ENCODE results near the gene C15orf40. TPM values are rescaled to one million over a fixed set of nuclear protein-coding genes. Genes with fewer than 3 reads are reported as not detected.
"Not testable (repeated sequence)": the region's sequence is repeated elsewhere in the genome, so short reads cannot be mapped to it uniquely, and the experiment has no call there.

Gene C15orf40
- total RNA-seq, 2 donors from 2014 or later, result 19.0 to 22.7 TPM

GRCh38 chr15:83010709-83011270, 649 bp downstream of the C15orf40 start:
- H3K36me3 ChIP-seq, result peaks cover 4% of the 10 kb centered on the region
- peak; percentile 82 for DNase-seq
- peak overlapping the region; percentile 71 for H3K27ac ChIP-seq
- no peaks in the 10 kb centered on the region for H3K27me3 ChIP-seq
- H3K4me3 ChIP-seq, result peak overlapping the region; percentile 87
- H3K4me1 ChIP-seq, result peaks cover 5% of the 10 kb centered on the region
- peak; percentile 78 for TF ChIP-seq CTCF (IDR thresholded peaks at IDR 0.05)
- intact Hi-C loops (cut with DNase I), result loop anchor here (5.0 to 10.0 kb wide), 3 partner anchors 57 to 476 kb away; partner anchors contain the start of genes BTBD1 and HDGFL3
- H3K9ac ChIP-seq (ENCODE audit: low read depth in 2 of 2, low read length in 2 of 2), result peak overlapping the region; percentile 89 to 90
- no peaks in the 10 kb centered on the region for H3K9me3 ChIP-seq

GRCh38 chr15:83000672-83001031, 10.8 kb downstream of the C15orf40 start:
- H3K27ac ChIP-seq; H3K4me1 ChIP-seq; H3K36me3 ChIP-seq; H3K9me3 ChIP-seq; H3K9ac ChIP-seq (ENCODE audit: low read depth in 2 of 2, low read length in 2 of 2); H3K27me3 ChIP-seq; DNase-seq; H3K4me3 ChIP-seq: not testable (repeated sequence)
- intact Hi-C loops (cut with DNase I), result loop anchor here (2.0 kb wide), 1 partner anchor 152 kb away; no protein-coding TSS in a partner anchor

- H3K4me1 ChIP-seq, result no peaks in the 10 kb centered on the region
- no peaks in the 10 kb centered on the region for H3K9me3 ChIP-seq
- H3K27ac ChIP-seq, result no peak overlapping the region
- TF ChIP-seq CTCF (IDR thresholded peaks at IDR 0.05), result peak; percentile 29
- H3K27me3 ChIP-seq, result no peaks in the 10 kb centered on the region
- no peak overlapping the region for H3K4me3 ChIP-seq
- DNase-seq, result no peak
- no peaks in the 10 kb centered on the region for H3K36me3 ChIP-seq
- peak overlapping the region; percentile 19 to 58 for H3K9ac ChIP-seq (ENCODE audit: low read depth in 2 of 2, low read length in 2 of 2)
- intact Hi-C loops (cut with DNase I), result loop anchor here (2.0 kb wide), 1 partner anchor 151 kb away; no protein-coding TSS in a partner anchor
Measured at GRCh38 chr15:82999905-83000671, 11.4 kb downstream of the C15orf40 start.

GRCh38 chr15:82999426-82999825, 12.0 kb downstream of the C15orf40 start:
- Histone ChIP-seq H3K9me3 (no peaks in the 10 kb centered on the region), H3K27me3 (no peaks in the 10 kb centered on the region), H3K27ac (no peak overlapping the region), H3K4me1 (no peaks in the 10 kb centered on the region), H3K36me3 (no peaks in the 10 kb centered on the region), H3K4me3 (no peak overlapping the region), H3K9ac (ENCODE audit: low read depth in 2 of 2, low read length in 2 of 2) (no peak overlapping the region)
- TF ChIP-seq CTCF (IDR thresholded peaks at IDR 0.05), result no peak
- DNase-seq, result no peak
- intact Hi-C loops (cut with DNase I), result no loop called here

GRCh38 chr15:82995938-82996337, 15.5 kb downstream of the C15orf40 start:
- intact Hi-C loops (cut with DNase I), result no loop called here
- TF ChIP-seq CTCF (IDR thresholded peaks at IDR 0.05), result no peak
- Histone ChIP-seq H3K9me3 (no peaks in the 10 kb centered on the region), H3K27me3 (no peaks in the 10 kb centered on the region), H3K4me3 (no peak overlapping the region), H3K9ac (ENCODE audit: low read depth in 2 of 2, low read length in 2 of 2) (no peak overlapping the region), H3K27ac (no peak overlapping the region), H3K4me1 (no peaks in the 10 kb centered on the region), H3K36me3 (no peaks in the 10 kb centered on the region)
- DNase-seq, result no peak

GRCh38 chr15:82995076-82995475, 16.4 kb downstream of the C15orf40 start:
- no peak for TF ChIP-seq CTCF (IDR thresholded peaks at IDR 0.05)
- Histone ChIP-seq H3K36me3 (no peaks in the 10 kb centered on the region), H3K27me3 (no peaks in the 10 kb centered on the region), H3K9ac (ENCODE audit: low read depth in 2 of 2, low read length in 2 of 2) (no peak overlapping the region), H3K4me1 (no peaks in the 10 kb centered on the region), H3K27ac (no peak overlapping the region), H3K4me3 (no peak overlapping the region), H3K9me3 (no peaks in the 10 kb centered on the region)
- intact Hi-C loops (cut with DNase I), result no loop called here
- no peak for DNase-seq
